Iris pigment epithelial cell (primary cell): Measurements from ENCODE around the gene TCHHL1.

ENCODE experiments used
- DNase-seq: peaks from one replicate; pipeline ENCODE4 v3.0.0-alpha.2; 2011; ENCODE audit warnings: low read depth

Gene TCHHL1

GRCh38 chr1:152038871-152039270 is 50.0 kb downstream of the TCHHL1 start:
- no peak for DNase-seq

- peak; percentile 93 for DNase-seq
These were observed 52.3 kb downstream of the TCHHL1 start, which contains the start of gene S100A11 for GRCh38 chr1:152036267-152037216. Gene S100A11 (minus strand): TSS chr1:152037004. CDS start chr1:152036915, 89 bp downstream.

- DNase-seq: no peak
These were observed 53.2 kb downstream of the TCHHL1 start for GRCh38 chr1:152035539-152036266.

- peak; percentile 78 for DNase-seq
These were observed 54.0 kb downstream of the TCHHL1 start for GRCh38 chr1:152034654-152035538.

- no peak for DNase-seq
These were observed 54.6 kb downstream of the TCHHL1 start for GRCh38 chr1:152034324-152034653.
